RWPE1 (cell line): Measurements from ENCODE around the gene POLR3E.

Experiments used
- CTCF ChIA-PET: fragments of 350-600 bp; sonication (Branson Sonifier 250); formaldehyde crosslinking; extraction: SDS; loops from one replicate; lab custom pipeline; 2021; lab: Yijun Ruan, JAX
- POLR2A ChIA-PET: fragments of 400-600 bp; formaldehyde crosslinking; extraction: SDS; loops from one replicate; lab custom pipeline; 2020; ENCODE audit warnings: antibody characterized with exemption; ENCODE audit not compliant: low non-redundant PET; lab: Yijun Ruan, JAX
- DNase-seq: peaks from one replicate; pipeline ENCODE4 v3.0.0; 2012; ENCODE audit warnings: low spot score
- H3K27ac ChIP-seq: fragments of 450-650 bp; 2 replicates; pipeline ENCODE4 v1.5.1; 2017
- CTCF ChIP-seq: fragments of 450-650 bp; conservative IDR thresholded peaks from 2 replicates; pipeline ENCODE4 v1.5.1; 2017; ENCODE audit warnings: low read depth, mild to moderate bottlenecking

POLR3E gene

GRCh38 chr16:22306788-22307187 lies 9.6 kb downstream of the POLR3E start:
- H3K27ac ChIP-seq: no peak overlapping the region
- CTCF ChIA-PET: interaction anchor here (0.7 kb wide), 1 partner anchor 229 kb away, joined by 3 read pairs; no protein-coding TSS in a partner anchor
- POLR2A ChIA-PET: no interaction called here
- TF ChIP-seq CTCF: no peak
- DNase-seq: no peak

GRCh38 chr16:22307838-22308237 lies 10.6 kb downstream of the POLR3E start:
- ChIA-PET POLR2A (no interaction called here), CTCF (interaction anchor here (0.7 to 0.8 kb wide), 2 partner anchors 9 to 11 kb away, joined by 3 read pairs; no protein-coding TSS in a partner anchor)
- DNase-seq: no peak
- H3K27ac ChIP-seq: no peak overlapping the region
- no peak for TF ChIP-seq CTCF

GRCh38 chr16:22308824-22309520 lies 11.8 kb downstream of the POLR3E start:
- H3K27ac ChIP-seq: no peak overlapping the region
- ChIA-PET CTCF (interaction anchor here (0.5 to 1.4 kb wide), 3 partner anchors 10 to 315 kb away, joined by 3 to 4 read pairs (median 4); no protein-coding TSS in a partner anchor), POLR2A (no interaction called here)
- no peak for DNase-seq
- no peak for TF ChIP-seq CTCF

DNA sequence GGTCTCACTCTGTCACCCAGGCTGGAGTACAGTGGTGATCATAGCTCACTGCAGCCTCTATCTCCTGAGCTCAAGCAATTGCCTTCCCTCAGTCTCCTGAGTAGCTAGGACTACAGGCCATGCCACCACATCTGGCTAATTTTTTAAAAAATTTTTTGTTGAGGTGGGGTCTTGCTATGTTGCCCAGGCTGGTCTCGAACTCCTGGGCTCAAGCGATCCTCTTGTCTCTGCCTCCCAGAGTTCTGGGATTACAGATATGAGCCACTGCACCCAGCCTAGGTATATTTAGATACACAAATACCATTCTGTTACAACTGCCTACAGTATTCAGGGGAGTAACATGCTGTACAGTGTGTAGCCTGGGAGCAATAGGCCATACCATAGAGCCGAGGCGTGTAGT lies 14.3 kb downstream of the POLR3E start:
- no peak for TF ChIP-seq CTCF
- DNase-seq: no peak
- POLR2A ChIA-PET: no interaction called here
- no peak overlapping the region for H3K27ac ChIP-seq
- CTCF ChIA-PET: interaction anchor here (0.9 to 2.2 kb wide), 2 partner anchors 10 to 11 kb away, joined by 5 read pairs; no protein-coding TSS in a partner anchor

GRCh38 chr16:22312897-22313781 lies 15.9 kb downstream of the POLR3E start:
- peak overlapping the region; percentile 88 for H3K27ac ChIP-seq
- TF ChIP-seq CTCF: no peak
- CTCF ChIA-PET: interaction anchor here (1.5 kb wide), 1 partner anchor 13 kb away, joined by 4 read pairs; no protein-coding TSS in a partner anchor
- no peak for DNase-seq
- POLR2A ChIA-PET: no interaction called here

DNA sequence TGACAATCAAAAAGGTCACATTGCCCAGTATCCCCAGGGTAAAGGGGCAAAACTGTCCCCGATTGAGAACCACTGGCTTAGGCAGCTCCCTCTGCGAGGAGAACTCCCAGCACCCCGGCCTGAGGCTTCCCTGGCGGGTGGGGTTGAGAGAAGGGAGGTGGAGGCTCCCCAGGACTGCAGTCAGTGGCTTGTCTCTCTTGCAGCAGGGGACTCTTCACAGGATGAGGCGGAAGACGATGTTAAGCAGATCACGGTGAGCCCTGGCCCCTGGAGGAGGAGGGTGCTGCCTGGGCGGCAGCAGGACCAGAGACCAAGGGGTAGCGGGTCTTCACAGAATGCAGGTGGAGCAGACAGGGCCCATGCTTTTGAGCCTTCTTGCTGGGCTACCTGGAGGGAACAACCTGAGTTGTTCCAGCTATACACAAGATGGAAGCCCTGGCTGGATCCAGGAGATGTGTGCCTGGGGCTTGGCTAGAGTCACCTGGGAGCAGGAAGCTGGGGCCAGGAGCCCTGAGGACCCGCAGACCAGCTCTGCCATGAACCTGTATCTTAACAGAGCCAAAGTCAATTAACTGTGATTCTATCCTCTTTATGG lies 16.8 kb downstream of the POLR3E start:
- no peak for TF ChIP-seq CTCF
- CTCF ChIA-PET: interaction anchor here (1.5 kb wide), 1 partner anchor 13 kb away, joined by 4 read pairs; no protein-coding TSS in a partner anchor
- POLR2A ChIA-PET: no interaction called here
- DNase-seq: no peak
- peak overlapping the region; percentile 88 for H3K27ac ChIP-seq
